Glutamatergic neuron (in vitro differentiated cells): Measurements from ENCODE around the gene ALOX5. TPM values are rescaled to one million over a fixed set of nuclear protein-coding genes. Genes with fewer than 3 reads are reported as not detected.

ENCODE experiments used
- DNase-seq: peaks from one replicate; pipeline ENCODE4 v3.0.0; 2022
- H3K27ac Mint-ChIP-seq: one replicate; pipeline ENCODE4 v1.8.0; 2020; ENCODE audit warnings: mild to moderate bottlenecking, mixed read lengths, inconsistent platforms; ENCODE audit not compliant: unreplicated experiment
- H3K27me3 Mint-ChIP-seq: one replicate; pipeline ENCODE4 v1.8.0; 2020; ENCODE audit warnings: mild to moderate bottlenecking, moderate library complexity, mixed read lengths, inconsistent platforms; ENCODE audit not compliant: unreplicated experiment
- H3K36me3 Mint-ChIP-seq: one replicate; pipeline ENCODE4 v1.8.0; 2020; ENCODE audit warnings: mild to moderate bottlenecking, mixed read lengths, inconsistent platforms; ENCODE audit not compliant: unreplicated experiment
- H3K4me1 Mint-ChIP-seq: one replicate; pipeline ENCODE4 v1.8.0; 2020; ENCODE audit warnings: mild to moderate bottlenecking, low read depth, mixed read lengths, inconsistent platforms; ENCODE audit not compliant: unreplicated experiment
- H3K4me3 Mint-ChIP-seq: one replicate; pipeline ENCODE4 v1.8.0; 2020; ENCODE audit warnings: mild to moderate bottlenecking, mixed read lengths, inconsistent platforms; ENCODE audit not compliant: unreplicated experiment
- H3K9me3 Mint-ChIP-seq: one replicate; pipeline ENCODE4 v1.8.0; 2020; ENCODE audit warnings: mild to moderate bottlenecking, moderate library complexity, mixed read lengths, inconsistent platforms; ENCODE audit not compliant: unreplicated experiment
- total RNA-seq: library from RNA; stranded (reverse); fragmentation: NEBNext Ultra II Directional; extraction: Animal tissue kit (Norgen Biotek cat#: 25700); gene quantifications from one replicate; pipeline ENCODE4 v1.2.1, GENCODE V29; 2021; ENCODE audit not compliant: unreplicated experiment
- TF ChIP-seq, protein P1 (sequence below): fragments of 200-600 bp; sonication (generic); IDR thresholded peaks from one replicate; pipeline ENCODE4 v1.5.0; 2021; ENCODE audit not compliant: partially characterized antibody, unreplicated experiment

The ALOX5 gene
- total RNA-seq, 1 donor from 2014 or later: 8.4 TPM

DNA sequence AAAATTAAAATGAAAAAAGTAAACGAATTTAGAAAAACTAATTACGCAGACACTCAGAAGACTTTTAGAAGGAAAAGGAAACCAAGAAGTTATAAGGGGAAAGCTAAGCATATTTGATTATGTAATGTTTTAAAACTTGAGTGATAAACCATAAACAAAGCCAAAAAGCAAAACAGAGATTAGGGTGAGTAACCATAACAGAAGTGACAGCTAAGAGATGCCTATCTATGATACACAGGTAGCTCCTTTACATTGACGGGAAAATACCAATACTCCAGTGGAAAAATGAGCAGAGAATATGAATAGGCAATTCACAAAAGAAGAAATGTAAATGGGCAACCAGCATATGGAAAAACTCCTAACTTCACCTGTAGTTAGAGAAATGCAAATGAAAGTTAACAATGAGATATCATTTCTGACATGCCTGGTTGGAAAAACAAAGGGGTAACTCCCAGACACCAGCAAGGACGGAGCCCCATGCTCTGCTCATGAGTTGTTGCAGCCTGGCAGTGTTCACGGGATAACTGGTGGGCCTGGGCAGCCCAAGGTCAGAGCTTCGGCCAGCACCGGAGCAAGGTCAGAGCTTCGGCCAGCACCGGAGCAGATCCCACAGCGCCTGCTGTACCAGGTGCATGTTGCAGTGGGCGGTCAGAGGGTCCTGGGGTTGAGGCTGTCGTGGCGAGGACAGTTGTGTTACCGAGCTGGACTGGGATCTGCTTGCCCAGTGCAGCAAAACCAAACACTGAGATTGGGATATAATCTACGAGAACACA, 58.9 kb downstream of the ALOX5 start:
- no peak for DNase-seq
- Mint-ChIP-seq H3K27ac (no peak overlapping the region), H3K27me3 (no peaks in the 10 kb centered on the region), H3K4me1 (no peaks in the 10 kb centered on the region), H3K9me3 (peaks cover 11% of the 10 kb centered on the region), H3K4me3 (no peak overlapping the region), H3K36me3 (no peaks in the 10 kb centered on the region)
- TF ChIP-seq, protein P1, sequence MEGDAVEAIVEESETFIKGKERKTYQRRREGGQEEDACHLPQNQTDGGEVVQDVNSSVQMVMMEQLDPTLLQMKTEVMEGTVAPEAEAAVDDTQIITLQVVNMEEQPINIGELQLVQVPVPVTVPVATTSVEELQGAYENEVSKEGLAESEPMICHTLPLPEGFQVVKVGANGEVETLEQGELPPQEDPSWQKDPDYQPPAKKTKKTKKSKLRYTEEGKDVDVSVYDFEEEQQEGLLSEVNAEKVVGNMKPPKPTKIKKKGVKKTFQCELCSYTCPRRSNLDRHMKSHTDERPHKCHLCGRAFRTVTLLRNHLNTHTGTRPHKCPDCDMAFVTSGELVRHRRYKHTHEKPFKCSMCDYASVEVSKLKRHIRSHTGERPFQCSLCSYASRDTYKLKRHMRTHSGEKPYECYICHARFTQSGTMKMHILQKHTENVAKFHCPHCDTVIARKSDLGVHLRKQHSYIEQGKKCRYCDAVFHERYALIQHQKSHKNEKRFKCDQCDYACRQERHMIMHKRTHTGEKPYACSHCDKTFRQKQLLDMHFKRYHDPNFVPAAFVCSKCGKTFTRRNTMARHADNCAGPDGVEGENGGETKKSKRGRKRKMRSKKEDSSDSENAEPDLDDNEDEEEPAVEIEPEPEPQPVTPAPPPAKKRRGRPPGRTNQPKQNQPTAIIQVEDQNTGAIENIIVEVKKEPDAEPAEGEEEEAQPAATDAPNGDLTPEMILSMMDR: no peak

- Mint-ChIP-seq H3K27ac (no peak overlapping the region), H3K27me3 (peaks cover 1% of the 10 kb centered on the region), H3K4me1 (no peaks in the 10 kb centered on the region), H3K4me3 (no peak overlapping the region), H3K9me3 (peaks cover 13% of the 10 kb centered on the region), H3K36me3 (no peaks in the 10 kb centered on the region)
- DNase-seq: no peak
- TF ChIP-seq, protein P1: no peak
These were observed 59.9 kb downstream of the ALOX5 start for GRCh38 chr10:45433716-45434469.

- TF ChIP-seq, protein P1: no peak
- Mint-ChIP-seq H3K36me3 (no peaks in the 10 kb centered on the region), H3K4me3 (no peak overlapping the region), H3K27me3 (peaks cover 1% of the 10 kb centered on the region), H3K4me1 (peaks cover 4% of the 10 kb centered on the region), H3K9me3 (peaks cover 12% of the 10 kb centered on the region), H3K27ac (no peak overlapping the region)
- no peak for DNase-seq
These were observed 63.8 kb downstream of the ALOX5 start for GRCh38 chr10:45437587-45438465.

- H3K4me1 Mint-ChIP-seq: peaks cover 4% of the 10 kb centered on the region
- H3K36me3 Mint-ChIP-seq: no peaks in the 10 kb centered on the region
- DNase-seq: no peak
- peaks cover 9% of the 10 kb centered on the region for H3K9me3 Mint-ChIP-seq
- no peak overlapping the region for H3K4me3 Mint-ChIP-seq
- TF ChIP-seq, protein P1: no peak
- no peak overlapping the region for H3K27ac Mint-ChIP-seq
- peaks cover 1% of the 10 kb centered on the region for H3K27me3 Mint-ChIP-seq
These were observed 64.6 kb downstream of the ALOX5 start for GRCh38 chr10:45438466-45439090.
